ENCODE measurements around the gene WWC2.

- no peak for TF ChIP-seq CEBPB (IDR thresholded peaks at IDR 0.05)
- no peak for TF ChIP-seq YY1 (IDR thresholded peaks at IDR 0.05; ENCODE audit: low read depth)
Measured at GRCh38 chr4:183149616-183150539, 50.8 kb downstream of the WWC2 start.

All from Ishikawa (cell line).